A549 (cell line): Measurements from ENCODE around the gene MOV10L1.

ENCODE experiments used
- BCL3 ChIP-seq: fragments of >200 bp; sonication (Bioruptor Twin); formaldehyde crosslinking; IDR thresholded peaks from 3 replicates; pipeline ENCODE4 v1.6.1; 2016
- CHD2 ChIP-seq: fragments of 150-350 bp; IDR thresholded peaks from 2 replicates; pipeline ENCODE4 v1.6.1; 2014; ENCODE audit warnings: low read length; ENCODE audit not compliant: partially characterized antibody
- CTCF ChIP-seq: fragments of >200 bp; sonication (Bioruptor Twin); formaldehyde crosslinking; IDR thresholded peaks from 3 replicates; pipeline ENCODE4 v1.5.1; 2016
- EP300 ChIP-seq, 2 experiments: fragments of >200 bp; sonication (Bioruptor Twin); formaldehyde crosslinking; IDR thresholded peaks; 2 replicates in 1 of 2; 3 replicates in 1 of 2; pipeline ENCODE4 v1.6.1; 2016 to 2017
- JUN ChIP-seq, 2 experiments: fragments of >200 bp; sonication (Bioruptor Twin); formaldehyde crosslinking; IDR thresholded peaks; 2 replicates in 1 of 2; 3 replicates in 1 of 2; pipeline ENCODE4 v1.6.1; 2016 to 2017
- MAX ChIP-seq: IDR thresholded peaks from 2 replicates; pipeline ENCODE4 v1.6.1; 2012
- NR3C1 ChIP-seq: fragments of >200 bp; sonication (Bioruptor Twin); formaldehyde crosslinking; IDR thresholded peaks from 3 replicates; pipeline ENCODE4 v1.6.1; 2017
- PHF8 ChIP-seq: fragments of 200-600 bp; sonication (generic); IDR thresholded peaks from 2 replicates; pipeline ENCODE4 v1.6.1; 2016; ENCODE audit warnings: low read depth, mild to moderate bottlenecking, antibody characterized with exemption, moderate library complexity, borderline replicate concordance
- POLR2A ChIP-seq: IDR thresholded peaks from 2 replicates; pipeline ENCODE4 v1.6.1; 2012; ENCODE audit warnings: mild to moderate bottlenecking, low read length
- RAD21 ChIP-seq, 2 experiments: fragments of >200 bp in 1 of 2; sonication (Bioruptor Twin) in 1 of 2; formaldehyde crosslinking in 1 of 2; IDR thresholded peaks in 1 of 2; conservative IDR thresholded peaks in 1 of 2; 2 replicates in 1 of 2; 3 replicates in 1 of 2; pipeline ENCODE4 v1.6.1; 2012 to 2018; ENCODE audit warnings: inconsistent platforms in 1 of 2
- REST ChIP-seq: fragments of 200-600 bp; sonication (generic); IDR thresholded peaks from 2 replicates; pipeline ENCODE4 v1.6.1; 2016; ENCODE audit warnings: antibody characterized with exemption, mild to moderate bottlenecking, moderate library complexity

GRCh38 chr22:50083462-50084079 lies 6.2 kb upstream of the MOV10L1 start:
- TF ChIP-seq POLR2A (no peak), PHF8 (no peak), CTCF (no peak), EP300 (IDR thresholded peaks at IDR 0.05) (no peak), RAD21 (conservative IDR thresholded peaks at IDR 0.05 in 1 of 2, IDR thresholded peaks at IDR 0.05 in 1 of 2) (no peak), CHD2 (no peak), JUN (IDR thresholded peaks at IDR 0.05) (no peak), NR3C1 (no peak), MAX (no peak), REST (no peak), BCL3 (no peak)
